ENCODE measurements around the gene MYO9B.

Gene MYO9B

GRCh38 chr19:17070912-17071311 lies 4.7 kb upstream of the MYO9B start:
- no peak for DNase-seq (ENCODE audit: low read depth)
- TF ChIP-seq, protein P1, sequence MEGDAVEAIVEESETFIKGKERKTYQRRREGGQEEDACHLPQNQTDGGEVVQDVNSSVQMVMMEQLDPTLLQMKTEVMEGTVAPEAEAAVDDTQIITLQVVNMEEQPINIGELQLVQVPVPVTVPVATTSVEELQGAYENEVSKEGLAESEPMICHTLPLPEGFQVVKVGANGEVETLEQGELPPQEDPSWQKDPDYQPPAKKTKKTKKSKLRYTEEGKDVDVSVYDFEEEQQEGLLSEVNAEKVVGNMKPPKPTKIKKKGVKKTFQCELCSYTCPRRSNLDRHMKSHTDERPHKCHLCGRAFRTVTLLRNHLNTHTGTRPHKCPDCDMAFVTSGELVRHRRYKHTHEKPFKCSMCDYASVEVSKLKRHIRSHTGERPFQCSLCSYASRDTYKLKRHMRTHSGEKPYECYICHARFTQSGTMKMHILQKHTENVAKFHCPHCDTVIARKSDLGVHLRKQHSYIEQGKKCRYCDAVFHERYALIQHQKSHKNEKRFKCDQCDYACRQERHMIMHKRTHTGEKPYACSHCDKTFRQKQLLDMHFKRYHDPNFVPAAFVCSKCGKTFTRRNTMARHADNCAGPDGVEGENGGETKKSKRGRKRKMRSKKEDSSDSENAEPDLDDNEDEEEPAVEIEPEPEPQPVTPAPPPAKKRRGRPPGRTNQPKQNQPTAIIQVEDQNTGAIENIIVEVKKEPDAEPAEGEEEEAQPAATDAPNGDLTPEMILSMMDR (IDR thresholded peaks at IDR 0.05; ENCODE audit: control insufficient read depth, insufficient read depth, low read depth, low read length, missing control alignments): no peak
- no peak overlapping the region for H3K4me3 ChIP-seq (ENCODE audit: control insufficient read depth, low read depth, low read length)

- DNase-seq (ENCODE audit: low read depth): no peak
- TF ChIP-seq, protein P1 (IDR thresholded peaks at IDR 0.05; ENCODE audit: control insufficient read depth, insufficient read depth, low read depth, low read length, missing control alignments): no peak
- H3K4me3 ChIP-seq (ENCODE audit: control insufficient read depth, low read depth, low read length): peak overlapping the region; percentile 95
Observed at GRCh38 chr19:17073869-17074633, 1.5 kb upstream of the MYO9B start.

GRCh38 chr19:17074634-17075034 lies 943 bp upstream of the MYO9B start:
- DNase-seq (ENCODE audit: low read depth): no peak

GRCh38 chr19:17075864-17076542 lies 426 bp downstream of the MYO9B start:
- H3K4me3 ChIP-seq (ENCODE audit: control insufficient read depth, low read depth, low read length): peak overlapping the region; percentile 91
- no peak for DNase-seq (ENCODE audit: low read depth)
- TF ChIP-seq, protein P1 (IDR thresholded peaks at IDR 0.05; ENCODE audit: control insufficient read depth, insufficient read depth, low read depth, low read length, missing control alignments): no peak

More at GRCh38 chr19:17074634-17075034, 943 bp upstream of the MYO9B start:
- TF ChIP-seq, protein P1 (IDR thresholded peaks at IDR 0.05; ENCODE audit: control insufficient read depth, insufficient read depth, low read depth, low read length, missing control alignments): no peak
- peak overlapping the region; percentile 95 for H3K4me3 ChIP-seq (ENCODE audit: control insufficient read depth, low read depth, low read length)

GRCh38 chr19:17076543-17076991 lies 990 bp downstream of the MYO9B start:
- H3K4me3 ChIP-seq (ENCODE audit: control insufficient read depth, low read depth, low read length): peak overlapping the region; percentile 91
- DNase-seq (ENCODE audit: low read depth): no peak
- TF ChIP-seq, protein P1 (IDR thresholded peaks at IDR 0.05; ENCODE audit: control insufficient read depth, insufficient read depth, low read depth, low read length, missing control alignments): no peak

DNA sequence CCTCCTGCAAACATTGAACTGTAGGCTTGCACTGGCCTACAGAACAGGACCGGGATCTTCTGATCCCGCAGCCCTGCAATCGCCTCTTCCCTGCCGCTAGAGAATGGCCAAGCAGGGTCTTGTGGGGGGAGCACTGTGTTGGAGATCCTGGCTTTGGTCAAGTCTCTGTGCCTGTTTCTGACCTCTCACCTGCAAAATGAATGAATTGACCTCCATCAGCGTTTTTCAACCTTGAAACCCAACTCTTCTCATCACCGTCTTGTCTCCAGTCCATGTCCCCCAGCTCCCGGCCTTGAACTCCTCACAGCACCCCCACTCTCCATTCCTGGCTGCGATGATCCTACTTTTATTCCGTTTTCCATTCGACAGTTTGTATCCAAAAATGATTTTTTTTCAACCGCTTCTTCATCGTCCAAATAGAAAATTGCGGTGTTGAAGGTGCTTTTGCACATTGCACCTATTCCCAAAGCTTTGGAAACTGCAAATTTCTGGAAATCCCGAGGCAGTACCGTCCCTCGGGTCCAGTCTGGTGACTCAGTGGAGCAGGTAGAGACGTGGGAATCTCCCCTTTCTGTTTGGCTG lies 2.0 kb downstream of the MYO9B start:
- TF ChIP-seq, protein P1 (IDR thresholded peaks at IDR 0.05; ENCODE audit: control insufficient read depth, insufficient read depth, low read depth, low read length, missing control alignments): no peak
- peak overlapping the region; percentile 91 for H3K4me3 ChIP-seq (ENCODE audit: control insufficient read depth, low read depth, low read length)
- DNase-seq (ENCODE audit: low read depth): no peak
